OCI-LY7 (cell line): ENCODE measurements around the gene FCHO2.

Experiments
- EZH2phosphoT487 ChIP-seq: fragments of 200-600 bp; sonication (generic); IDR thresholded peaks from 2 replicates; pipeline ENCODE4 v1.6.1; 2018; ENCODE audit warnings: low read depth, borderline replicate concordance, mild to moderate bottlenecking, mixed run types, antibody characterized with exemption, low read length, moderate library complexity, mixed read lengths
- TF ChIP-seq, protein P1 (sequence below): fragments of 200-600 bp; sonication (generic); conservative IDR thresholded peaks from 2 replicates; pipeline ENCODE4 v1.5.1; 2014; ENCODE audit warnings: mild to moderate bottlenecking, antibody characterized with exemption, low read length, moderate library complexity, mixed read lengths

GRCh38 chr5:72959257-72959656 is 3.4 kb downstream of the FCHO2 start:
- TF ChIP-seq, protein P1, sequence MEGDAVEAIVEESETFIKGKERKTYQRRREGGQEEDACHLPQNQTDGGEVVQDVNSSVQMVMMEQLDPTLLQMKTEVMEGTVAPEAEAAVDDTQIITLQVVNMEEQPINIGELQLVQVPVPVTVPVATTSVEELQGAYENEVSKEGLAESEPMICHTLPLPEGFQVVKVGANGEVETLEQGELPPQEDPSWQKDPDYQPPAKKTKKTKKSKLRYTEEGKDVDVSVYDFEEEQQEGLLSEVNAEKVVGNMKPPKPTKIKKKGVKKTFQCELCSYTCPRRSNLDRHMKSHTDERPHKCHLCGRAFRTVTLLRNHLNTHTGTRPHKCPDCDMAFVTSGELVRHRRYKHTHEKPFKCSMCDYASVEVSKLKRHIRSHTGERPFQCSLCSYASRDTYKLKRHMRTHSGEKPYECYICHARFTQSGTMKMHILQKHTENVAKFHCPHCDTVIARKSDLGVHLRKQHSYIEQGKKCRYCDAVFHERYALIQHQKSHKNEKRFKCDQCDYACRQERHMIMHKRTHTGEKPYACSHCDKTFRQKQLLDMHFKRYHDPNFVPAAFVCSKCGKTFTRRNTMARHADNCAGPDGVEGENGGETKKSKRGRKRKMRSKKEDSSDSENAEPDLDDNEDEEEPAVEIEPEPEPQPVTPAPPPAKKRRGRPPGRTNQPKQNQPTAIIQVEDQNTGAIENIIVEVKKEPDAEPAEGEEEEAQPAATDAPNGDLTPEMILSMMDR: no peak
- TF ChIP-seq EZH2phosphoT487: no peak
